ENCODE data around the gene CLDN14.
"Not testable (repeated sequence)": the region's sequence is repeated elsewhere in the genome, so short reads cannot be mapped to it uniquely, and the experiment has no call there.

The CLDN14 gene

DNA sequence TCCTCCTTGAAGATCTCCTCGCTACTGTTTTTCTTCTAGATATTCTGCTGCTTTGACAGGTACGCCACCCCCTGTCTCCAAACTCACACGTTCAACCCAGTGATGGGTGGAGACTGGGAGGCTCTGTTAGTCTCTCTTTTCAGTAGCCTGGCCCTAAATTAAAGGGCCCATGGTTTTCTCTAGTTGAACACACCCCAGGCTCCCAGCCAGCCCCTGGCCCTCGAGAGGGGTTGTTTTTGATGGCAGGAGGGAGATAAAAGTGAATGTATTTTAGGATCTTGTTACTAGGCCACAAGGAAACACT is 21.6 kb upstream of the CLDN14 start:
- DNase-seq (ENCODE audit: low read depth) = no peak

DNA sequence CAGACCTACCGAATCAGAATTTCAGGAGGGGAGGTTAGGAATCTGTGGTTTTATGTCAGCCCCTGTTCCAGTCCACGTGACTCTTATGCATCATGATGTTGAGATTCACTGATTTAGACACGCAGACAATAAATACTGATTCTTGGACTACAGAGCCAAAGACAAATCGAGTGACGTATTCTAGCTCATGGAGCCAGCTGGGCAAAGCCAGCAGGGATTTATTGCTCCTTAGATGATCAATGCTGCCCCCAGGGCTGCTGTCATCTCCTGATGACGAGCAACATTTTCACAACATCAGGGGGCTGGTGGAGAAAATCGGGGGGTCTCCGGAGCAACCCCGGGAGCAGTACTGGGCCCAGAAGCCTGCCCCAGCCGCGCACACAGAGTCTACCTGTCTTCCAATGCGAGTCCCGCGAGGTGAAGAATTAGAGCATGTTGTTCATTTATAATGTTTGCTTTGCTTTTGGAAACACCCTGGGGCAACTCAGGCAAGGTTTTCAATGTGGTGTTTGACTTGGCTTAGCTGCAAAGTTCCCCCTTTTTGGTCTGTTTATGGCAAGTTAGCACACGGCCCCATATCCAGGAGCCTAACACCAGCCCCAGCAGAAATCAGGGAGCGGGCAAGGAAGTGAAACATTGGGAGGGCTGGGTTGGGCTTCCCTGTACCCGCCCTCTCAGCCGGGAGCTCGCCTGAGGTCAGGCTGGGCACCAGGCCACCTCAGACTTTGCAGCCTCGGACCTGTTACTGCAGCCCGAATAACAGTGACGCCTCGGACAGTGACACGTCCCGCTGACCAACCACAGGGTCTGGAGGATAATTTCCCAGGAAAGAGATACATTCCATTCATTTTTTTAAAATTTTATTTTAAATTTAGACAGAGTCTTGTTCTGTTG is 19.9 kb upstream of the CLDN14 start:
- DNase-seq (ENCODE audit: low read depth) = no peak

DNA sequence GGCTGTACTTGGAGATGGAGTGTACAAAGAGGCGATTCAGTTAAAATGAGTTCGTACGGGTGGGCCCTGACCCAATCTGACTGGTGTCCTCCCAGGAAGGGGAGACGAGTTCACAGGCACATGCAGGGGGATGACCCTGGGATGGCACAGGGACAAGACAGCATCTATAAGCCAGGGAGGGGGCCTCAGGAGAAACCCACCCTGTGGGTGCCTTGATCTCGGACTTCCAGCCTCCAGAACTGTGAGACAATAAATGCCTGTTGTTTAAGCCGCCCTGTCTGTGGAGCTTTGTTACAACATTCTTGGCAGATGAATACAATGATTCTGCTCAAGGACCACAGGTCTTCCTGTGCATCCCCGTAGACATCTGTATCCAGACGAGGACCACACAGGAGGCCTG is 14.6 kb upstream of the CLDN14 start:
- no peak for DNase-seq (ENCODE audit: low read depth)

DNA sequence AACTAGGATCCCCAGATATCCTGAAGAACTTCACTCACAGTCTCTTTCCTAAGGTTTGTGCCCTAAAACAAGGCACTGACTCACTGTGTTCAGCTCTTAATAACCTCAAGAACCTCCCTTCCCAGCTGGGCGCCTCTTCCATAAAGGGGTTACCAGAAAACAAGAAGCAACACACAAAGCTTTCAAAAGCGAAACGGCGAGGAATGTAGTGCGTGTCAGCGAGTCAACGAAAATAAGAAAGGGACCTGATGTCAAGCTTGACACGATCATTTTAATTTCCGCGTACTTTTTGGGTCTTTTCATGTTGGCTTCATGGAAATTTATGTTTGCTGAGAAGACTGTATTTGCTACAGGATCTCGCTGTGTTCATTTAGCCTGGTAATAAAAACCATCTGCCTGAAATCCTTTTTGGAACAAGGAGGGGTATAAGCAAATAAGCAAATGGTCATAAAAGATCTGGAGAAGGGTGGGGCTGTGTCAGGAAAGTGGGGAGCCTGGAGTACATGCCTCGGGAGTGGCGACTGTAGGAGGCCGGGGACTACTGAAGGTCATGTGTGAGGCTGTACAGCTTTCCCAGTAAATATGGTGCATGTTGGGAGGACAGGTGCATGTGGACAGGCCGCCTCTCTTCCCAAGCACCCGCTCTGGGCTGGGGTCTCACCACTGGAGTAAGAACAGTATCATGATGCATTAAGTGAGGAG is 11.4 kb upstream of the CLDN14 start:
- DNase-seq (ENCODE audit: low read depth) = no peak

DNA sequence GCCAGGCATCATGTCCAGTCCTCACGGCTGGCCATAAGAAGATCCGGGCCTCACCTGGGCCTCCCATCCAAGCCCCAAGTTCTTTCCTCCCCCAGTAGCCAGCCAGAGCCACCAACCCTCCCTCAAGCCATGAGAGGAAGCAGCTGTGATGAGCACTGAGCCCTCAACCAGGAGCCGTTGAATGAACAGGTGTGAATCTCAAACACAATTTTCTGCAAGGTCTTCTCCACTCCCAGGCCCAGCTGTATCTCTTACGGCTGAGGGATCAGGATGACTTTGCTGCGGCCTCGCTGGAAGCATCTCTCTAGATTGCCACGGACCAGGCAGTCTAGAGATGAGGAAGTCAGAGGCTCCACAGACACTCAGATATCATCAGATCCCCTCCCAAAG is 9.8 kb upstream of the CLDN14 start:
- DNase-seq (ENCODE audit: low read depth) = no peak

DNA sequence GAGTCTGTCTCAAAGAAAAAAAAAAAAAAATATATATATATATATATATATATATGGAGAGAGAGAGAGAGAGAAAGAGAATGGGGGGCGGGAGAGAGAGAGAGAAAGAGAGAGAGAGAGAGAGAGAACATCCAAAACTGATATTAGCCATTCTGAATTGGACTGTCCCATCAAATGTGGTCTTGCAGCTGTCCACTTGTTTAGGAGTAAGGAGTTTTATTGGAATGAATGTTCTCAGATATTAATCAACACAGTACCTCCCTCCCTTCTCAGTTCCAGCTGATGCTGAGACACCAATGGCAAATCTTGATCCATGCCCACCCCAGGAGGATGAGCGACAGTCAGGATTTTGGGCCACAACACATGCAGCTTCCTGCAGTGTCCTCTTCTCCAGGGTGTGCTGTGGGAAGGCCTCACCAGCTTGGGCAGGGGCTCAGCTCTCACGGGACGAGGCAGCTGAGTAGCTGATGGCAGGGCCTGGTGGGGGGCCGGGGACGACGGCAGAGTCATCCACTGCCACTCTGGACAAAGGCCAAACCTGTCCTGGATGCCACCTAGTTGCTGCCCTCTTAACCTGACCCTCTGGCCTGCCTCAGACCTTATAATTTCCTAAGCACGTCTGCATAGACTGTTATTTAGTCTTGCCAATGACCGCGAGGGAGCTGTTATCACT is 9.3 kb upstream of the CLDN14 start:
- DNase-seq (ENCODE audit: low read depth) = no peak

DNA sequence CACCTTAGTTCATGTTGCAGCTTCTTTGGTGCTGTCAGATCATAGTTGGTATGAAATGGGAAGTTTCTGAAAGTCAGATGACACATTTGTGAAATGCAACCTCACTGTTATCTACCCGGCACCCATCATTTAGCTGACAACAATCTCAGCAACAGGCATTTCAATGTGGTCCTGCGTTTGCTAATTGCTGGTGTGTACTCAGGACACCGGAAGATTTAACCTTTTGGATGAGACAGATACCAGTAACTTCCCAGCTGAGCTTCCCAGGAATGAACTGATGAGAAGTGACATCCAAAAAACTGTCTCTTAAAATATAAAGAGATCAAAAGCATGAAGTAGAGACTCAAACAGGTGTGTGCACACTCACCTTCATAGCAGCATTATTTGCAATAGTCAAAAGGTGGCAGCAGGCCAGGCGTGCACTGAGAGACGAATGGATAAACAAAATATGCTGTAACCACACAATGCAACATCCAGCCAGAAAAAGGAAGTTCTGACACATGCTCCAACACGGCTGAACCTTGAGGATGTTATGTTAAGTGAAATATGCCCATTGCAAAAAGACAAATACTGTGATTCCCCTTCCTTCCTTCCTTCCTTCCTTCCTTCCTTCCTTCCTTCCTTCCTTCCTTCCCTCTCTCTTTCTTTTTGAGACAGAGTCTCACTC is 7.9 kb upstream of the CLDN14 start:
- DNase-seq (ENCODE audit: low read depth) = no peak

DNA sequence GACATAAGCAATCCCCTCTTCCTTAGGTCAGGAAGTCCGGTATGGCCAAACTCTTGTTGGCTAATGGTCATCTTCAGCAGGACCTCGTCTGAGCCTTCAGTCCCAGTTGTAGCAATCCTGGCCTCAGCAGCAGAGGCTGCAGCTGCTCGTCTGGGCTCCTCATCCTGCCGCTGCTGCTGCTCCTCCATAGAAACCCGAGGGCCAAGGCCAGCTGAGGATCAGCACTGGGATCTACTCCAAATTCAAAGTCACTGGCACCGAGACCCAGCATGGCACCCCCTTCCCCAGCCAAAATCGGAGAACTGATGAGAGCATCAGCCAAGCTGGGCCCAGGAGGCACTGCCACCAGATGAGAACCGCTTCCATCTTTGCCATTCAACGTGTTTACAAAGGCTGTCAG is 6.3 kb upstream of the CLDN14 start:
- DNase-seq (ENCODE audit: low read depth) = no peak

DNA sequence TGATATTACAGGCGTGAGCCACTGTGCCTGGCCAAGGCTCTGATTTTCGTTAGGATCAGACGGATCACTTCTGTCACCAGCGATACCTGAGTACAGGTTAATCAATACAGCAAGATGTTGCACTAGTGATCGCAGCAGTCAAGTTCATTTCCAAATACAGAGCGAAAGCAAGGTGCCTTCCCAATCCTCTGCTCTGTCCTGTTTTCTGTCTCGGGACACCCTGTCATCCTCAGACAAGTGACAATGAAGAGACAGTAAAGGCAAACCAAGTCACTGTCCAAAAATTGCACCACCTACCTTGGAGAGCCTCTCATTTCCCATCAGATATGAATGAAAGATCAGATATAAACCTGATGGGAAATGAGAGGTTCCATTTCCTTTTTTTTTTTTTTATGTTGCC is 5.6 kb upstream of the CLDN14 start:
- no peak for DNase-seq (ENCODE audit: low read depth)

DNA sequence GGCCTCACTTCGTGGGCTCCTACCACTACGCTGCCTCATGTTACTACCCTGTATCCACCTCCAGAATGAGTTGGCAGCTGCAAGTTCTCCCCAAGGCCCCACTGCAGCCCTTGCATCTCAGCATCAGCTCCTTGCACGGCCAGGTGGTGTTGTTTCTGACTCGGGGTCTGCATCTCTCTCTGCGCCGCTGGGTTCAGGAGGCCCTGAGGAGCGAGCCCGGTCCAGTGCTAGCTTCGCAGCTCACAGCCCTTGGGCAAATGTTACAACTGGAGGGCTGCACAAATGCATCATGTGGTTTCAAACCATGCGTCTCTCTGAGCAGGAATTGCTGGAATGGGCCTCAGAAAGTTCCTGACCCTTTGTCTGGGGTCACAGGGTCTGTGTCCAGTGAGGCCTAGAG is 3.2 kb upstream of the CLDN14 start:
- no peak for DNase-seq (ENCODE audit: low read depth)

DNA sequence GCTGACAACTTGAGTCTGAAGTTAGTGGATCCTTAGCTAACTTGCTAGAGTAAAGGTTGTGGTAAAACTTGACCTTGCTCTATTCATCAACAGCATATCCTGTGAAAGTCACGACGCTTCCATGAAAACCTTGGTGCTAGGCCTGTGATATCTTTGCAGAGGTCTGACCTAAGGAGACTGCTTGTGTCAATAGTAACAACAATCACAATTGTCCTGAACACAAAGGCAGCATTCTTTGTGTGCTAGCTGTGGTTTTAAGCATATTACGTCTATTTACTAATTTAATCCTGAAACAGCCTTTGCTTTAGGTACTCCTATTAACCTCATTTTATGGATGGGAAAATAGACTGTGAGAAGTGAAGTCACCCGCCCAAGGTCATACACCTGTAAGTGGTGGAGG is 2.8 kb upstream of the CLDN14 start:
- DNase-seq (ENCODE audit: low read depth) = no peak

DNA sequence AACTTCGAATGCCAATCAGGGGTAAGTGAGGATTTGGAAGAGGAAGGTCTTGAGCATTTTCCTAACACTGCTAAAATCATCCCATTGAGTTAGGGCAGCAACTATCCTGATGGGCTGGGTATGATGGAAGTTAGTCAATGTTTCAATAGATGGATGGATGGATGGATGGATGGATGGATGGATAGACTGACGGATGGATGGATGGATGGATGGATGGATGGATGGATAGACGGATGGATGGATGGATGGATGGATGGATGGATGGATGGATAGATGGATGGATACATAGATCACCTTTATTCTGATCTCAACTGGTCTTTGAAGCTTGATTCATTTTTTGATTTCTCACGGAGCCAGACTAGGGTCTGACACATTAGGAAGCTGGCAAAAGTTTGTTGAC is 2.3 kb upstream of the CLDN14 start:
- no peak for DNase-seq (ENCODE audit: low read depth)

DNA sequence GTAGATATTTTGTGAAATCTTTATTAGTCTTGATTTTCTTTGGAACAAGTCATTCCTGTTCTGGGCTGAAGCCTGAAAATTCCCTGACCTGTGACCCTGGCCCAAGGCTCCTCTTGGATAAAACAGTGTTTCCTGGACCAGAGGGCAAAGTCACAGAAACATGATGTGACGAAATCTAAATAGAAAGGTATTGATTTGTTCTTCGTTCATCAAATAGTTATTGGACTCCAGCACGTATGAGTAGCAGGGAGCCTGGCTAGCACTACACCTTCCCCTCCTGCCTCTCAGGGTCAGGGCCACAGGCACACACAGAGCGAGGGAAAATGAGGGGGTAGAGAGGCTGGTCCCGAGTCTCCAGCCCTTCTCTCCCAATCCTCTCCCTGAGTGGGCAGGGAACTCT is 1.7 kb upstream of the CLDN14 start:
- DNase-seq (ENCODE audit: low read depth) = no peak

DNA sequence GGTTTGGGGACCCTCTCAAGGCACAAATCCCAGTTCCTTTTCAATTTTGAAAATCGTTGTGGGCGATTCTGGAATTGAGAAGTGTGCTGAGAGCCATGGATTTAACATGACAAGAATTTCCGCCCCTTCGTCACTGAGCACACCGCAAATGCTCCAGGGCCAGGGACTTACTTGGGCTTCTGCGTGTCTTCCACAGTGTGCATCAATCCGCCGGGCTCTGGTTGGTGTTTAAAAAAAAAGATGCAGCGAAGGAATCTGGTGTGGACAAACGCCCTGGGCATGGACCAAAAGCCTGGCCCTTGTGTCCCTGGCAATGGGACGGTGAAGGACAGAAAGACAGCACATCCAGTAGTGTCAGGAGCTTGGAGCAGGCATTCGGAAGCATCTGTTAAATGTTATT is 696 bp upstream of the CLDN14 start:
- DNase-seq (ENCODE audit: low read depth) = no peak

DNA sequence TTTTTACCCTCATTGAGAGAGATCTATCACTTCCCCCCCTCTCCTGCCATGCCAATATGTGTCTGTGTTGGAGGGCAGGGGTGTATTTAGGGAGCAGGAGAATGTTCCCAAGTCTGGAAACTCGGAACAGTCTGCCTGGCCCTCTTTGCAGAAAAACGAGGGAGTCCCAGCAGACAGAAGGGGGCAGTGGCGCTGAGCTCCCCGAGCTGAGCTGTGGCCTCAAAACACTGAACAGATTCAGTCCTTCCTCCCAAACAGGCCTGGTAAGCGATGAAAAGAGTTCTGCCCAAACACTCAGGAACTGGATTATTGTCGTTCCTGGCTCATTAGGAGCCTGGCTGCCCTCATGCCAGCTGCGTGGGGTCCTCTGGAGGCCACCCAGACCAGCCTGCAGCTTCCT is 981 bp downstream of the CLDN14 start:
- no peak for DNase-seq (ENCODE audit: low read depth)

DNA sequence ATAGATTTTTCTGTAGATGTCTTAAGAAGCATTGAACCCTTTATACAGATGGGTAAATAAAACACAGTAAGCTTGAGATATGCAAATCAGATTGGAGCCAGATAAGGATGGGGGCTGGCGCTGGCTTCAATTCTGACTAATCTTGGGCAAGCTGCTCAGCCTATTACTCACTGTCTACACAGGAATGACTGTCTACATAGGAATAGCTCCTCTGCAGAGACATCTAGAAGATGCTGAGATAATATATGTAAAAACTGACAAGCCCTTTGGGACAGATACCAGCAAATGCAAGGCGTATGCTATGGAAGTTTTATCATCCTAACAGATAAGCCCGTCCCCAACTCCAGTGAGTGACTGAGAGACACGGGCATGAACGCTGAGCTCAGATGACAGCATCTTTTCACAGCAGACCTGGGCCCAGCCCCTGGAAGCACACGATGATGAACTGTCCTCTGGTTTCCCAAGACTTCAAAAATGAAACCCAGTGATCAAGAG is 1.7 kb downstream of the CLDN14 start:
- DNase-seq (ENCODE audit: low read depth) = no peak

DNA sequence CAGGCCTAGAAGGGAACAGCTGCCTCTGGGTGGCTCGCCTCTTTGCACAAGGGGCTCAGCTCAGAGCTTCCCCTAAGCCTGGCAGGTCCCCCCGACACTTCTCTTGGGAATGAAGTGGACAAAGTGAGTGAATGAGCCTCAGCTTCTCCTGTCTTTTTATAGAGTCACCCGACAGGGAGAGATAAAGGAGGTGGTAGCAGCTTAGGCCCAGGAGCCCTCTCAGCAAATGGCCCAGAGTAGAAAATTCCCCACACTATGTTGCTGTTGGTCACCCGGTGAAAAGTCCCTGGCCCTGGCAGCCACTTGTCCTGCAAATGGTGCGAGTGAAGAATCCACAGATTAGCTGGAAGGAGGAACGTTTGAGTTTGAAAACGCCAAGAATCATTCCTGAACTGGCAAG is 2.4 kb downstream of the CLDN14 start:
- no peak for DNase-seq (ENCODE audit: low read depth)

DNA sequence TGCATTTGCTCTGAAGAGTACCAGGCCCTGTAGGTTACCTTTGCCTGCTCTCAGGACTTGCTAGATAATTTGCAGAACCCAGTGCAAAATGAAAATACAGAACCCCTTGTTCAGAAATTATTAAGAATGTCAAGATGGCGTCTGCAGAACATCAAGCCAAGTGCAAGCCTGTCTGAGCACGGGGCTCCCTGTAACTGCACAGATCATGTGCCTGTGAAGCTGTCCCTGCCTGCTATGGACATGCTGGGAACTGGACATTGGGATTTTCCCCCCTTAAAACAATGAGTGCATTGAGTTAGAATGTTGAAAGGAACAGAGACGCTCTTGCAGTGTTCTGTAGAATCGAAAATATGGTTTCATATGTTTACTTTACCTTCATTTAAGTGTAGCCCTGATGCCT is 2.9 kb downstream of the CLDN14 start:
- DNase-seq (ENCODE audit: low read depth) = no peak

DNA sequence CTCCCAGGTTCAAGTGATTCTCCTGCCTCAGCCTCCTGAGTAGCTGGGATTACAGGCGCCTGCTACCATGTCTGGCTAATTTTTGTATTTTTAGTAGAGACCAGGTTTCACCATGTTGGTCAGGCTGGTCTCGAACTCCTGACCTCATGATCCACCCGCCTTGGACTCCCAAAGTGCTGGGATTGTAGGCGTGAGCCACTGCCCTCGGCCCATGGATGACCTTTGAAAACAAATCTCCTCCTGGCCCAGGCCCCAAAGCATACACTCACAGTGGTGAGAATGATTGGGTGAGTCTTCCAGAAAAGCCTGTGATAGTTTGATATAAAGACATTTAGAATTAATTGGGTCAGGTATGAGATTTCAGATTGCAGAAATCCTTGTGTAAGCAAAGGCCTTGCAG is 3.4 kb downstream of the CLDN14 start:
- DNase-seq (ENCODE audit: low read depth) = not testable (repeated sequence)

DNA sequence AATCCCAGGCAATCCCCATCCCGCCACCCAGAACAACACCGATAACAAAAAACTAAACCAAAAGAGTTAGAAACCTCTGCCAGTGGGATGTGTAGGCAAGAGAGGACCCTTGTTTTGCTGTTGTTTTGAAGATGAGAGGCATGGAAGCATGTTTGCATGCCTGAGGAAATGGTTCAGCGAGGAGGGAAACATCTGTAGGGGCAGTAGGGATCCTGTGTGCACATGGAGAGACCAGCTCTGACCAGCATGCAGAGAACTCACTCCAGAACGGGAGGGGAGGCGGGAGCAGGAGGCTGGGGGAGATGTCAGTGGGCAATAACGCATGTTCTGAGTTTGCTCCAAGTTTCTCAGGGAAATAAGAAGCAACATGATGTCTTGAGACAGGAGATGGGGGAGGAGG is 5.3 kb downstream of the CLDN14 start:
- DNase-seq (ENCODE audit: low read depth) = no peak

DNA sequence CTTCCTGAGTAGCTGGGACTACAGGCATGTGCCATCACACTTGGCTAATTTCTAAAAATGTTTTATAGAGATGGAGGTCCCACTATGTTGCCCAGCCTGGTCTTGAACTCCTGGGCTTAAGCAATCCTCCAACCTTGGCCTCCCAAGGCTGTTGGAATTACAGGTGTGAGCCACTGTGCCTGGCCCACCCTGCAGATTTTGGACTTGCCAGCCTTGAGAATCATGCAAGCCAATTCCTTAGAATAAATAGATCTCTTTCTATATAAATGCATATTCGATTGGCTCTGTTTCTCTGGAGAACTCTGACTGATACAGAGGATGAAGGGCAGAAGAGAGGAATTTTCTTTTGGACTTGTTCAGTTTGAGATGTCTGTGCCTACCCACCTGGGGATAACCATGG is 6.7 kb downstream of the CLDN14 start:
- DNase-seq (ENCODE audit: low read depth) = no peak

DNA sequence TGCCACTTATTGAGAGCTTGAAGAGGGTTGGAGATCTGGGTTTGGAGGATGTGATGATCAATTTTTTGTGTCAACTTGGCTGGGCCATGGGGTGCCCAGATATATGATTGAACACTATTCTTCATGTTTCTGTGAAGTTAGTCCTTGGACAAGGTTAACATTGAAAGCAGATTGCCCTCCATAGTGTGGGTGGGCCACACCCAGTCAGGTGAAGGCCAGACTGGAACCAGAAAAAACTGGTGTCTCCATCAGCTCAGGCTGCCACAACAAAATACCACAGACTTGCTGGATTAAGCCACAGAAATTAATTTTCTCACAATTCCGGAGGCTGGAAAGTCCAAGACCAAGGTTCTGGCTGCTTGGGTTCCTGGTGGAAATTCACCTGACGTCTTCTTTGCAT is 7.5 kb downstream of the CLDN14 start:
- no peak for DNase-seq (ENCODE audit: low read depth)

DNA sequence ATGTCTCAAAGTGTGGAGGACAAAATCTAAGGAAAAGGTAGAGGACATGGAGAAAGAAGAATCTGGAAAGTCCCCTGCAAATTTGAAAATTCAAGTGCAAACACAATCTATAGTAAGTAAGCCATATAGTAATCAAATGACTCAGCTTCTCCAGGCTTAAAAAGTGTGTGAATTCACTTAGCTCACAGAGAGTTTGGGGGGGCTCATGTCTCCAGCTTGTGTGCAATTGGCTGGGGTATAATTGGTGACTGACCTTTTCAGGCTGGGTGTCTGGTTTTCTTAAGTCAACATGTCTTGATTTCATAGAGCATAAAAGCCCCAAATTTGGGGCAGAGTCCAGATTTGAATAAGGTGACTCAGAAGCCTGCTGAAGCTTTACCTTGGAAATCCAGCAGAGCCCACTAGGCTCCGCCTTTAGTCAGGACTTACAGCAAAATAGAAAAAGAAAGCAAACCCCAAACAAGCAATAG is 8.6 kb downstream of the CLDN14 start:
- no peak for DNase-seq (ENCODE audit: low read depth)

Data from stimulated activated CD8-positive, alpha-beta memory T cell treated with anti-CD3 and anti-CD28 coated beads, Interleukin-12 subunit alpha, Interleukin-12 subunit beta, amount 100 ng/mL, for 1 hour (primary cell).